Pancreas (tissue), 10 donors: ENCODE results near the gene EPB41L4A. TPM values are rescaled to one million over a fixed set of nuclear protein-coding genes. Genes with fewer than 3 reads are reported as not detected.

Experiments used
- ATAC-seq, 4 donors: fragments of 200-7000 bp; cut with Tn5 transposase; one replicate each; pipeline versions ENCODE4 v1.8.0 to v1.9.1; 2020; ENCODE audit warnings: mild to moderate bottlenecking in 4 of 4, moderate library complexity in 4 of 4
- DNase-seq, 6 donors: peaks; one replicate each; pipeline ENCODE4 v3.0.0-alpha.2; 2020
- FAIRE-seq: peaks from 2 replicates; lab custom pipeline; 2012; peaks lifted over from hg19 to GRCh38; lab: Jason Lieb, UNC
- H3K27ac ChIP-seq, 4 donors: fragments of 200-600 bp; sonication (generic); 1 replicate in 3 of 4; 2 replicates in 1 of 4; pipeline versions ENCODE4 v1.5.0 to v1.8.0; 2020
- H3K27me3 ChIP-seq, 4 donors: fragments of 200-600 bp; one replicate each; pipeline ENCODE4 v1.8.0; 2021
- H3K36me3 ChIP-seq, 3 donors: fragments of 200-600 bp; sonication (generic) in 1 of 3; one replicate each; pipeline versions ENCODE4 v1.5.0 to v1.8.0; 2020 to 2021
- H3K4me1 ChIP-seq, 3 donors: fragments of 200-600 bp; one replicate each; pipeline ENCODE4 v1.8.0; 2021
- H3K4me3 ChIP-seq, 4 donors: fragments of 200-600 bp; sonication (generic) in 2 of 4; one replicate each; pipeline versions ENCODE4 v1.5.0 to v1.8.0; 2020 to 2021
- H3K9me3 ChIP-seq, 4 donors: fragments of 200-600 bp; one replicate each; pipeline ENCODE4 v1.8.0; 2021
- CTCF ChIP-seq, 4 donors: fragments of 200-600 bp; sonication (generic) in 3 of 4; IDR thresholded peaks; one replicate each; pipeline versions ENCODE4 v1.5.0 to v1.8.0; 2021; ENCODE audit warnings: antibody characterized with exemption in 4 of 4
- WGBS, 2 donors: extraction: QIAGEN DNeasy Blood & Tissue Kit; methylation state at CpG; one replicate each; pipeline ENCODE4 v1.1.7; 2013; 5-methylcytosine and 5-hydroxymethylcytosine counted together
- intact Hi-C, 3 donors: fragments of 100-400 bp; cut with DNase I; formaldehyde crosslinking; loops; one replicate each; pipeline versions ENCODE4 v1.11.1 to v1.14.2; 2022
- polyA plus RNA-seq, 2 donors: library from polyadenylated mRNA; stranded (reverse); fragments of 200-250 nt; gene quantifications; one replicate each; pipeline ENCODE4 v1.2.3, GENCODE V29; 2013
- total RNA-seq, 6 donors: library from RNA; stranded (reverse); fragmentation: NEBNext Ultra II Directional in 4 of 6; extraction: Animal tissue kit (Norgen Biotek cat#: 25700) in 4 of 6; gene quantifications; one replicate each; pipeline versions ENCODE4 v1.2.1 to v1.2.4, GENCODE V29; 2021 to 2023
- donor health status: healthy with polysubstance abuse.
- donor health status: DM: no; HTN: no; CAD: no; lungs with moderate emphysema.
- donor health status: DM: no; HTN: no; CAD: no.
- donor health status: control.
- donor health status: control.
- donor health status: Bipolar disorder and iron deficiency.
- donor health status: DM: yes; HTN: yes; CAD: no.
- donor health status: DM: no; HTN: no; CAD: no.
- donor health status: DM: no; HTN: no; CAD: no.
- donor health status: DM: yes; HTN: yes; CAD: no.

Gene EPB41L4A
- total and polyA plus RNA-seq, 8 donors: 4.4 to 23.4 (median 6.9) TPM

DNA sequence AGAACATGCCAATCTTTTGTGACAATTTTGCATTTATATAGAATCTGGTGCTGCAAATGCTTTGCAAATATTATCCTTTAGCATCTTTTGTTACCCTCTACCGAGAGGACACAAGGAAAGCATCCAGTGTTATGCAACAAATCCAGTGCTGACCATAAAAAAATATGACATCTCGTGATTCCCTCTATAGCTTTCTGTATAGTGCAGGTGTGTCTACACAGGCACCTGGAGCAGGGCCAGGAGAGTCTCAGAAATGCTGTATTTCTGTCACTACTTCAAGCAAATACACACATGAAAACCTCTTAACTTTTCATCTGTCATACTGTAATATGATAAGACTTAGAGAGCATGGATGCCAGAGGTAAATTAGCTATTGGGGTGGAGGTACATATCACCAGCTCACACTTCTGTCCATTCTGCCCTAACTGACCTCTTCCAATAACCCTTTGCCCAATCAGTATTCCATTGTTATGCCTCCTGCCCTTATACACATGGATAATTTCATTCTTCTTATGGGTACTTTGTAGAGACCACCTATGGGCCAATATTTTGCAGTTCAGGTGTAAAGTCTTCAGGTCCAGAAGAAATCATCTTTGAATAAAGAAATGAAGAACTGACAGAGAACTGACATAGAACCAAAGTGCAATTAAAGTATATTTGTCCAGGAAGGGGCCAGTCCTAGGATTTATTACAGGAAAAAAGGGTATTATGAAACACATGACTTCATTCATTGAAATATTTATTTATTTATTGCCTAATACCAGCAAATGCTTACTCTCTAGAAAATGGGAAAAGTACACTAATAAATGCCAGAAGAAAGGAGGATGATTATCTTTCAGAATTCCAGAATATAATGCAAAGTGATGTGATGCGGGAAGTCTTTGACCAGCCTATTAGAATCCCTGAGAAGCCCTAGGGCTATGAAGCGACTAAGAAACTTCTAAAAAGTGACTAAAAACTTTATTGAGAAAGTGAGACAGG, 106.5 kb downstream of the EPB41L4A start:
- DNase-seq (no peak), ATAC-seq (no peak), FAIRE-seq (no peak)
- Histone ChIP-seq H3K9me3 (no peaks in the 10 kb centered on the region), H3K27ac (no peak overlapping the region), H3K4me1 (peaks cover 0 to 11% (median 0%) of the 10 kb centered on the region in 3 donors), H3K27me3 (no peaks in the 10 kb centered on the region), H3K4me3 (no peak overlapping the region), H3K36me3 (no peaks in the 10 kb centered on the region)
- intact Hi-C loops: no loop called here
- TF ChIP-seq CTCF (IDR thresholded peaks at IDR 0.05): no peak
- 82 to 86% methylated on average over 4 of the region's 4 CpGs for WGBS, 2 donors

GRCh38 chr5:112310746-112311145, 108.3 kb downstream of the EPB41L4A start:
- H3K36me3 ChIP-seq: no peaks in the 10 kb centered on the region
- FAIRE-seq: no peak
- H3K4me3 ChIP-seq: no peak overlapping the region

GRCh38 chr5:112308608-112309007, 110.5 kb downstream of the EPB41L4A start:
- Histone ChIP-seq H3K27me3 (no peaks in the 10 kb centered on the region), H3K9me3 (no peaks in the 10 kb centered on the region), H3K4me3 (no peak overlapping the region), H3K4me1 (no peaks in the 10 kb centered on the region), H3K36me3 (no peaks in the 10 kb centered on the region), H3K27ac (no peak overlapping the region)
- ATAC-seq: no peak
- WGBS, 2 donors: 94 to 97% methylated on average over 1 of the region's 1 CpG
- FAIRE-seq: no peak
- intact Hi-C loops: no loop called here
- no peak for DNase-seq
- TF ChIP-seq CTCF (IDR thresholded peaks at IDR 0.05): no peak

More at GRCh38 chr5:112310746-112311145, 108.3 kb downstream of the EPB41L4A start:
- Histone ChIP-seq H3K9me3 (no peaks in the 10 kb centered on the region), H3K4me1 (peaks cover 0 to 2% (median 0%) of the 10 kb centered on the region in 3 donors), H3K27me3 (no peaks in the 10 kb centered on the region), H3K27ac (no peak overlapping the region)
- no peak for TF ChIP-seq CTCF (IDR thresholded peaks at IDR 0.05)
- WGBS, 2 donors: 81 to 96% methylated on average over 1 of the region's 1 CpG
- intact Hi-C loops: no loop called here
- DNase-seq: no peak
- no peak for ATAC-seq

DNA sequence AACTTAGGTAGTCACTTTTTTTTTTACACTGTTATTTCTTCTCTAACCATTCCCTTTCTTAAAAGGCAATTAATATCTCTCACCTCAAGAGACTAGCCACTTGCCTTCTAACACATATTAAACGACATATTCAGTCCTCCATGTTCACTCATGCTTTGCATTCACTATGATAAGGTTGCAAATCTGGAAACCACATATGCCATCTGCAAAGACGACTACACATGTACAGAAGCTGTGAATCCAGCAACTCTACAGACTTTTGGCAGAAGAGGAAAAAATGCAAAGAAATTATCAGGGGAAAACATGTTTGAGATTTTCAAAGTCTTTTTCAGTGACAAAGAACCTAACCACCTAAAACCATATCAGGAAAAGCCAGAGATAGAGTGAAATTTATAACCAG, 112.1 kb downstream of the EPB41L4A start:
- ATAC-seq: no peak
- Histone ChIP-seq H3K9me3 (no peaks in the 10 kb centered on the region), H3K4me3 (no peak overlapping the region), H3K27me3 (no peaks in the 10 kb centered on the region), H3K36me3 (no peaks in the 10 kb centered on the region), H3K4me1 (no peaks in the 10 kb centered on the region), H3K27ac (no peak overlapping the region)
- no peak for FAIRE-seq
- intact Hi-C loops: no loop called here
- no peak for DNase-seq
- WGBS, 2 donors: 52 to 72% methylated on average over 2 of the region's 2 CpGs
- TF ChIP-seq CTCF (IDR thresholded peaks at IDR 0.05): no peak

DNA sequence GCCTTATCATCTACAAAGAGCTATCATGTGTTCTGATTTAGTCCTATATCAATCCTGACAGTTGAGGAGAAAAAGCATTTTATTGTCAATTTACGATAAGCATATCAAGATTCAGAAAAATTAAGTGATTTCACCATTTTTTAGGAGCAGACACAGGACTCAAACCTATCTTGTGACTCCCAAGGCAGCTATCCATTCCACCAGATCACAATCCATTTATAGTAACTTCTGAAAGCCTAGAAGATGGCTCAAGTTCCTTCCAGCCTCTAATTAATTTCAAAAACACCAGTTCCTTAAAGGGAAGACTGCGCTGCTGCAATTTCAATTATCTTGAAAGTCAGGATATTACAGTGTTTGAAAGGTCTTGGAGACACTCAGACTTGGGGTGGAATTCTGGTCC, 114.3 kb downstream of the EPB41L4A start:
- 88 to 95% methylated on average over 2 of the region's 2 CpGs for WGBS, 2 donors
- FAIRE-seq: no peak
- Histone ChIP-seq H3K4me1 (no peaks in the 10 kb centered on the region), H3K4me3 (no peak overlapping the region), H3K27ac (no peak overlapping the region), H3K36me3 (no peaks in the 10 kb centered on the region), H3K27me3 (no peaks in the 10 kb centered on the region), H3K9me3 (no peaks in the 10 kb centered on the region)
- no peak for ATAC-seq
- DNase-seq: no peak
- intact Hi-C loops: no loop called here
- TF ChIP-seq CTCF (IDR thresholded peaks at IDR 0.05): no peak
